DOHH2 (cell line): ENCODE data around the gene COL23A1.
A peak's percentile ranks its signal among the peaks of the same experiment; 100 is the strongest.

Source experiments
- H3F3A ChIP-seq: fragments of 200-600 bp; sonication (generic), shearing (Covaris generic); 2 replicates; pipeline ENCODE4 v1.6.0; 2016; ENCODE audit warnings: antibody characterized with exemption, mild to moderate bottlenecking; ENCODE audit not compliant: control insufficient read depth, insufficient read depth
- H3K27ac ChIP-seq: fragments of 200-600 bp; sonication (generic); 2 replicates; pipeline ENCODE4 v1.5.1; 2014; ENCODE audit warnings: low read depth, mild to moderate bottlenecking, low read length, moderate library complexity
- H3K27me3 ChIP-seq: fragments of 200-600 bp; sonication (generic); 2 replicates; pipeline ENCODE4 v1.6.1; 2014; ENCODE audit warnings: mild to moderate bottlenecking, low read length, mixed read lengths; ENCODE audit not compliant: control insufficient read depth
- H3K36me3 ChIP-seq: fragments of 200-600 bp; sonication (generic); 2 replicates; pipeline ENCODE4 v1.6.1; 2014; ENCODE audit warnings: mild to moderate bottlenecking, low read length, moderate library complexity, mixed read lengths; ENCODE audit not compliant: control insufficient read depth
- H3K4me1 ChIP-seq: fragments of 200-600 bp; sonication (generic); 2 replicates; pipeline ENCODE4 v1.6.1; 2014; ENCODE audit warnings: mild to moderate bottlenecking, low read length, mixed read lengths; ENCODE audit not compliant: control insufficient read depth
- H3K4me2 ChIP-seq: fragments of 200-600 bp; sonication (generic); 2 replicates; pipeline ENCODE4 v1.6.0; 2014; ENCODE audit warnings: mild to moderate bottlenecking, low read length, moderate library complexity
- H3K4me3 ChIP-seq: fragments of 200-600 bp; sonication (generic); 2 replicates; pipeline ENCODE4 v1.5.1; 2014; ENCODE audit warnings: mild to moderate bottlenecking, low read length, mixed read lengths
- H3K79me2 ChIP-seq: fragments of 200-600 bp; sonication (generic); 2 replicates; pipeline ENCODE4 v1.6.1; 2014; ENCODE audit warnings: mild to moderate bottlenecking, low read length, mixed read lengths; ENCODE audit not compliant: control insufficient read depth
- H3K9me2 ChIP-seq: fragments of 200-600 bp; sonication (generic); replicated peaks from 2 replicates; pipeline ENCODE4 v1.6.1; 2014; ENCODE audit warnings: mild to moderate bottlenecking, low read length, mixed read lengths; ENCODE audit not compliant: control insufficient read depth
- H3K9me3 ChIP-seq: fragments of 200-600 bp; sonication (generic); 2 replicates; pipeline ENCODE4 v1.6.1; 2014; ENCODE audit warnings: antibody characterized with exemption, low read length, mixed read lengths; ENCODE audit not compliant: control insufficient read depth, insufficient read depth
- H4K20me1 ChIP-seq: fragments of 200-600 bp; sonication (generic); 2 replicates; pipeline ENCODE4 v1.6.0; 2014; ENCODE audit warnings: low read depth, mild to moderate bottlenecking, antibody characterized with exemption, low read length, moderate library complexity; ENCODE audit not compliant: control insufficient read depth, insufficient read depth
- CTCF ChIP-seq: fragments of 200-600 bp; sonication (generic); IDR thresholded peaks from one replicate; pipeline ENCODE4 v1.5.1; 2014; ENCODE audit warnings: antibody characterized with exemption, mild to moderate bottlenecking, low read depth, low read length; ENCODE audit not compliant: poor library complexity, severe bottlenecking
- EZH2phosphoT487 ChIP-seq: fragments of 200-600 bp; sonication (generic); IDR thresholded peaks from 2 replicates; pipeline ENCODE4 v1.6.1; 2017; ENCODE audit warnings: borderline replicate concordance, mild to moderate bottlenecking, antibody characterized with exemption, low read length, moderate library complexity, mixed read lengths

Gene COL23A1

GRCh38 chr5:178207917-178208280 is 382.3 kb downstream of the COL23A1 start:
- TF ChIP-seq EZH2phosphoT487 (no peak), CTCF (no peak)
- peaks cover 82% of the 10 kb centered on the region for H3K36me3 ChIP-seq
- H3K27ac ChIP-seq: no peak overlapping the region; the same call in 1 of the 2 replicates
- H3K9me2 ChIP-seq: no peaks in the 10 kb centered on the region
- H4K20me1 ChIP-seq: peaks cover 42% of the 10 kb centered on the region
- H3K79me2 ChIP-seq: peaks cover 68% of the 10 kb centered on the region
- H3K4me3 ChIP-seq: no peak overlapping the region
- no peaks in the 10 kb centered on the region for H3K9me3 ChIP-seq
- peaks cover 76% of the 10 kb centered on the region for H3F3A ChIP-seq
- H3K4me1 ChIP-seq: peaks cover 25% of the 10 kb centered on the region
- no peaks in the 10 kb centered on the region for H3K27me3 ChIP-seq
- H3K4me2 ChIP-seq: peak overlapping the region; percentile 8; the same call in 1 of the 2 replicates

- no peaks in the 10 kb centered on the region for H3K9me3 ChIP-seq
- H4K20me1 ChIP-seq: peaks cover 42% of the 10 kb centered on the region
- H3K4me2 ChIP-seq: peak overlapping the region; percentile 90; the same call in 1 of the 2 replicates
- H3K4me3 ChIP-seq: peak overlapping the region; percentile 90; the same call in 1 of the 2 replicates
- peaks cover 70% of the 10 kb centered on the region for H3K79me2 ChIP-seq
- peaks cover 26% of the 10 kb centered on the region for H3K4me1 ChIP-seq
- H3K36me3 ChIP-seq: peaks cover 77% of the 10 kb centered on the region
- H3K27ac ChIP-seq: peak overlapping the region; percentile 71; the same call in 1 of the 2 replicates
- H3K9me2 ChIP-seq: no peaks in the 10 kb centered on the region
- TF ChIP-seq CTCF (no peak), EZH2phosphoT487 (no peak)
- H3F3A ChIP-seq: peaks cover 71% of the 10 kb centered on the region
- H3K27me3 ChIP-seq: no peaks in the 10 kb centered on the region
Measured at GRCh38 chr5:178207183-178207916, 382.8 kb downstream of the COL23A1 start.

- Histone ChIP-seq H3K9me2 (no peaks in the 10 kb centered on the region), H3K27me3 (no peaks in the 10 kb centered on the region), H3K79me2 (peaks cover 70% of the 10 kb centered on the region), H3K27ac (peak overlapping the region; percentile 71), H3K4me3 (peak overlapping the region; percentile 90), H3K4me1 (peaks cover 26% of the 10 kb centered on the region), H4K20me1 (peaks cover 42% of the 10 kb centered on the region), H3F3A (peaks cover 61% of the 10 kb centered on the region), H3K4me2 (peak overlapping the region; percentile 90), H3K36me3 (peaks cover 68% of the 10 kb centered on the region), H3K9me3 (no peaks in the 10 kb centered on the region)
- TF ChIP-seq CTCF: no peak
- no peak for TF ChIP-seq EZH2phosphoT487
Measured at GRCh38 chr5:178206166-178207101, 383.8 kb downstream of the COL23A1 start.
